Measurements from ENCODE around the gene DCXR.
A peak's percentile ranks its signal among the peaks of the same experiment; 100 is the strongest.

The DCXR gene

GRCh38 chr17:82054351-82055022 is 17.0 kb upstream of the DCXR start:
- H3K36me3 Mint-ChIP-seq: peaks cover 19 to 26% of the 10 kb centered on the region in 2 donors
- no peak for ATAC-seq (replicated peaks)
- H3K4me3 Mint-ChIP-seq: peak overlapping the region in 1 of 2 donors; percentile 36

GRCh38 chr17:82053556-82054263 is 16.2 kb upstream of the DCXR start:
- Mint-ChIP-seq H3K27ac (no peak overlapping the region), H3K4me1 (peaks cover 19 to 32% of the 10 kb centered on the region in 2 donors), H3K27me3 (no peaks in the 10 kb centered on the region), H3K9me3 (no peaks in the 10 kb centered on the region), H3K36me3 (peaks cover 18 to 26% of the 10 kb centered on the region in 2 donors), H3K4me3 (peak overlapping the region; percentile 77 to 91)
- DNase-seq (no peak), ATAC-seq (replicated peaks) (no peak)

More at GRCh38 chr17:82054351-82055022, 17.0 kb upstream of the DCXR start:
- Mint-ChIP-seq H3K4me1 (peaks cover 19 to 32% of the 10 kb centered on the region in 2 donors), H3K27ac (peak overlapping the region; percentile 31), H3K9me3 (no peaks in the 10 kb centered on the region), H3K27me3 (no peaks in the 10 kb centered on the region)
- DNase-seq: no peak

- ATAC-seq (replicated peaks) (no peak), DNase-seq (no peak)
- peaks cover 19 to 32% of the 10 kb centered on the region in 2 donors for H3K4me1 Mint-ChIP-seq
- H3K27me3 Mint-ChIP-seq: no peaks in the 10 kb centered on the region
- no peak overlapping the region for H3K27ac Mint-ChIP-seq
- H3K36me3 Mint-ChIP-seq: peaks cover 17 to 26% of the 10 kb centered on the region in 2 donors
- peak overlapping the region; percentile 77 to 91 for H3K4me3 Mint-ChIP-seq
- no peaks in the 10 kb centered on the region for H3K9me3 Mint-ChIP-seq
Observed at GRCh38 chr17:82053130-82053529, 15.6 kb upstream of the DCXR start.

GRCh38 chr17:82052638-82053059 is 15.2 kb upstream of the DCXR start:
- Mint-ChIP-seq H3K4me3 (peak overlapping the region; percentile 77 to 91), H3K36me3 (peaks cover 16 to 23% of the 10 kb centered on the region in 2 donors), H3K27me3 (no peaks in the 10 kb centered on the region), H3K4me1 (peaks cover 19 to 35% of the 10 kb centered on the region in 2 donors), H3K9me3 (no peaks in the 10 kb centered on the region), H3K27ac (no peak overlapping the region)
- ATAC-seq (replicated peaks) (no peak), DNase-seq (no peak)

- H3K4me1 Mint-ChIP-seq: peaks cover 23 to 39% of the 10 kb centered on the region in 2 donors
- H3K4me3 Mint-ChIP-seq: peak within 1 kb of the TSS; percentile 90 to 91
- no peaks in the 10 kb centered on the region for H3K27me3 Mint-ChIP-seq
- ATAC-seq (replicated peaks) (peak; percentile 91 to 94), DNase-seq (peak; percentile 68)
- H3K36me3 Mint-ChIP-seq: peaks cover 21 to 28% of the 10 kb centered on the region in 2 donors
- peak within 1 kb of the TSS; percentile 94 for H3K27ac Mint-ChIP-seq
- H3K9me3 Mint-ChIP-seq: no peaks in the 10 kb centered on the region
Observed at GRCh38 chr17:82051776-82052637, 14.5 kb upstream of the DCXR start, which contains the start of the genes GPS1 and RFNG. GPS1 (plus strand) TSS chr17:82051898; CDS start chr17:82051932, 34 bp downstream. RFNG (minus strand) TSS chr17:82051811; CDS start chr17:82051766, 45 bp downstream.

- no peaks in the 10 kb centered on the region for H3K27me3 Mint-ChIP-seq
- H3K4me3 Mint-ChIP-seq: peak overlapping the region; percentile 88 to 91
- H3K36me3 Mint-ChIP-seq: peaks cover 18 to 26% of the 10 kb centered on the region in 2 donors
- peak overlapping the region; percentile 94 for H3K27ac Mint-ChIP-seq
- ATAC-seq (replicated peaks): peak; percentile 26 to 29
- peaks cover 23 to 39% of the 10 kb centered on the region in 2 donors for H3K4me1 Mint-ChIP-seq
- H3K9me3 Mint-ChIP-seq: no peaks in the 10 kb centered on the region
- DNase-seq: no peak
Observed at GRCh38 chr17:82050761-82051641, 13.5 kb upstream of the DCXR start.

GRCh38 chr17:82050152-82050760 is 12.8 kb upstream of the DCXR start:
- H3K27ac Mint-ChIP-seq: no peak overlapping the region
- H3K4me1 Mint-ChIP-seq: peaks cover 23 to 39% of the 10 kb centered on the region in 2 donors
- no peaks in the 10 kb centered on the region for H3K9me3 Mint-ChIP-seq
- peak overlapping the region; percentile 88 to 91 for H3K4me3 Mint-ChIP-seq
- peaks cover 17 to 23% of the 10 kb centered on the region in 2 donors for H3K36me3 Mint-ChIP-seq
- DNase-seq (no peak), ATAC-seq (replicated peaks) (no peak)
- H3K27me3 Mint-ChIP-seq: no peaks in the 10 kb centered on the region

- no peaks in the 10 kb centered on the region for H3K9me3 Mint-ChIP-seq
- no peak overlapping the region for H3K4me3 Mint-ChIP-seq
- H3K4me1 Mint-ChIP-seq: peaks cover 19 to 39% of the 10 kb centered on the region in 2 donors
- H3K27me3 Mint-ChIP-seq: no peaks in the 10 kb centered on the region
- DNase-seq (no peak), ATAC-seq (replicated peaks) (no peak)
- H3K27ac Mint-ChIP-seq: no peak overlapping the region
- peaks cover 14 to 18% of the 10 kb centered on the region in 2 donors for H3K36me3 Mint-ChIP-seq
Observed at GRCh38 chr17:82049521-82049971, 12.0 kb upstream of the DCXR start.

GRCh38 chr17:82049106-82049505 is 11.6 kb upstream of the DCXR start:
- H3K4me1 Mint-ChIP-seq: peaks cover 19 to 35% of the 10 kb centered on the region in 2 donors
- DNase-seq (no peak), ATAC-seq (replicated peaks) (no peak)
- no peak overlapping the region for H3K4me3 Mint-ChIP-seq
- no peaks in the 10 kb centered on the region for H3K27me3 Mint-ChIP-seq
- H3K27ac Mint-ChIP-seq: no peak overlapping the region
- peaks cover 14 to 18% of the 10 kb centered on the region in 2 donors for H3K36me3 Mint-ChIP-seq
- no peaks in the 10 kb centered on the region for H3K9me3 Mint-ChIP-seq

GRCh38 chr17:82048571-82048971 is 11.1 kb upstream of the DCXR start:
- no peak overlapping the region for H3K27ac Mint-ChIP-seq
- ATAC-seq (replicated peaks): no peak
- H3K4me3 Mint-ChIP-seq: no peak overlapping the region
- no peaks in the 10 kb centered on the region for H3K9me3 Mint-ChIP-seq
- H3K36me3 Mint-ChIP-seq: peaks cover 14 to 18% of the 10 kb centered on the region in 2 donors
- DNase-seq: no peak
- no peaks in the 10 kb centered on the region for H3K27me3 Mint-ChIP-seq
- H3K4me1 Mint-ChIP-seq: peaks cover 19 to 29% of the 10 kb centered on the region in 2 donors

GRCh38 chr17:82047914-82048570 is 10.5 kb upstream of the DCXR start:
- no peak for ATAC-seq (replicated peaks)

GRCh38 chr17:82047379-82047778 is 9.9 kb upstream of the DCXR start:
- H3K4me1 Mint-ChIP-seq: peaks cover 13 to 19% of the 10 kb centered on the region in 2 donors
- no peak overlapping the region for H3K27ac Mint-ChIP-seq
- peaks cover 14 to 18% of the 10 kb centered on the region in 2 donors for H3K36me3 Mint-ChIP-seq
- DNase-seq (no peak), ATAC-seq (replicated peaks) (no peak)
- no peak overlapping the region for H3K4me3 Mint-ChIP-seq
- H3K27me3 Mint-ChIP-seq: no peaks in the 10 kb centered on the region
- no peaks in the 10 kb centered on the region for H3K9me3 Mint-ChIP-seq

More at GRCh38 chr17:82047914-82048570, 10.5 kb upstream of the DCXR start:
- H3K4me1 Mint-ChIP-seq: peaks cover 16 to 24% of the 10 kb centered on the region in 2 donors
- H3K27ac Mint-ChIP-seq: no peak overlapping the region
- no peak overlapping the region for H3K4me3 Mint-ChIP-seq
- no peaks in the 10 kb centered on the region for H3K27me3 Mint-ChIP-seq
- no peak for DNase-seq
- H3K36me3 Mint-ChIP-seq: peaks cover 14 to 18% of the 10 kb centered on the region in 2 donors
- H3K9me3 Mint-ChIP-seq: no peaks in the 10 kb centered on the region
